Ishikawa (cell line): ENCODE results near the gene GBP5.

Experiments
- CEBPB ChIP-seq: IDR thresholded peaks from 2 replicates; pipeline ENCODE4 v1.6.1; 2012
- CREB1 ChIP-seq: IDR thresholded peaks from 2 replicates; pipeline ENCODE4 v1.6.1; 2012; ENCODE audit warnings: low read depth
- EGR1 ChIP-seq: IDR thresholded peaks from 2 replicates; pipeline ENCODE4 v1.6.1; 2012
- EP300 ChIP-seq: IDR thresholded peaks from 2 replicates; pipeline ENCODE4 v1.6.1; 2012; ENCODE audit warnings: borderline replicate concordance
- FOXM1 ChIP-seq: IDR thresholded peaks from 2 replicates; pipeline ENCODE4 v1.6.1; 2012; ENCODE audit warnings: low read depth, borderline replicate concordance
- NFIC ChIP-seq: IDR thresholded peaks from 2 replicates; pipeline ENCODE4 v1.6.1; 2012
- RAD21 ChIP-seq: IDR thresholded peaks from 2 replicates; pipeline ENCODE4 v1.6.1; 2012; ENCODE audit warnings: low read depth
- TAF1 ChIP-seq: IDR thresholded peaks from 2 replicates; pipeline ENCODE4 v1.6.1; 2012; ENCODE audit warnings: low read depth, mild to moderate bottlenecking
- TCF12 ChIP-seq: IDR thresholded peaks from 2 replicates; pipeline ENCODE4 v1.6.1; 2012; ENCODE audit warnings: low read depth
- TEAD4 ChIP-seq: IDR thresholded peaks from 2 replicates; pipeline ENCODE4 v1.6.1; 2012
- YY1 ChIP-seq: IDR thresholded peaks from 2 replicates; pipeline ENCODE4 v1.6.1; 2012; ENCODE audit warnings: low read depth
- ZBTB7A ChIP-seq: IDR thresholded peaks from 2 replicates; pipeline ENCODE4 v1.6.1; 2012; ENCODE audit warnings: low read depth
- TF ChIP-seq, protein P1 (sequence below): IDR thresholded peaks from 2 replicates; pipeline ENCODE4 v1.6.1; 2012
- TF ChIP-seq, protein P2 (sequence below): IDR thresholded peaks from 2 replicates; pipeline ENCODE4 v1.6.1; 2012; ENCODE audit warnings: low read depth, mild to moderate bottlenecking
- TF ChIP-seq, protein P3 (sequence below): IDR thresholded peaks from 2 replicates; pipeline ENCODE4 v1.6.1; 2012

GBP5 gene

DNA sequence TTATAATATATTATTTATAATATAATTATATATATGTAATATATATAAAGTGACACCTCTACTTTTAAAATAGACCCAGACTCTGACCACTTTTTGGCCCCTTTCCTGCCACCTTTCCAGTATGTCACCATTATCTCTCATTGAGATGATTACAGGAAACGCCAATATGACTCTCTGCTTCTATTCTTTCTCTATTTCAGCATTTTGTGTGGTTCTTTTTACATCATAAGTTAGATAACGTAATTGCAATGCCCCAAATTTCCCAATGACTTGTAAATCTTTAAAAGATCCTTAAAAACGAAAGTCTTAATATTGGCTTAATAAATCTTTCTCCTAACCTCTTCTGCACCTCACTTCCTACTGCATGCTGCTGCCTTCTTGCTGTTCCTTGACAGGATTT is 8.1 kb upstream of the GBP5 start:
- TF ChIP-seq YY1 (no peak), FOXM1 (no peak), ZBTB7A (no peak)

- TF ChIP-seq TEAD4, result no peak
- TF ChIP-seq TAF1, result no peak
- TF ChIP-seq CEBPB, result no peak
- TF ChIP-seq FOXM1, result no peak
- no peak for TF ChIP-seq RAD21
- no peak for TF ChIP-seq NFIC
- no peak for TF ChIP-seq EP300
- no peak for TF ChIP-seq EGR1
- TF ChIP-seq, protein P1, sequence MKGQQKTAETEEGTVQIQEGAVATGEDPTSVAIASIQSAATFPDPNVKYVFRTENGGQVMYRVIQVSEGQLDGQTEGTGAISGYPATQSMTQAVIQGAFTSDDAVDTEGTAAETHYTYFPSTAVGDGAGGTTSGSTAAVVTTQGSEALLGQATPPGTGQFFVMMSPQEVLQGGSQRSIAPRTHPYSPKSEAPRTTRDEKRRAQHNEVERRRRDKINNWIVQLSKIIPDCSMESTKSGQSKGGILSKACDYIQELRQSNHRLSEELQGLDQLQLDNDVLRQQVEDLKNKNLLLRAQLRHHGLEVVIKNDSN, result no peak
- TF ChIP-seq TCF12, result no peak
- TF ChIP-seq ZBTB7A, result no peak
- TF ChIP-seq CREB1, result no peak
Observed at GRCh38 chr1:89279011-89279466, 6.4 kb upstream of the GBP5 start.

DNA sequence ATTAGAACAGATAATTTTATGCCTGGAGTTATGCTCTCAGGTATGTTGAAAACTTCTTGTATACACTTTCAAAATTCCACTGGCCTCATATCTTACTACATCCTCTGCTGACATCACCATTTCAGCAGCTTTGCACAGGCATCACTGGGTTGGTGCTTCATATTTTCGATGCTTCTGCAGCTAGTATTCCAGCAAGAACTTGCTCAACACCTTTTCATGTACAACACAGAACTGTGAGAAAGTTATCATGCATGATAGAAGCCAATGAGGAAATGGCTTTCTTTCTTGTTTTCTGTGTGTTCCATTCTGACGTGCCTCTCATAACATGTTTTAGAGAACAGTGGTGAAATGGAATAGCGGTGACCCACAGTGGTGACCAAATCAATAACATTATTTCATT is 5.1 kb upstream of the GBP5 start:
- TF ChIP-seq, protein P2, sequence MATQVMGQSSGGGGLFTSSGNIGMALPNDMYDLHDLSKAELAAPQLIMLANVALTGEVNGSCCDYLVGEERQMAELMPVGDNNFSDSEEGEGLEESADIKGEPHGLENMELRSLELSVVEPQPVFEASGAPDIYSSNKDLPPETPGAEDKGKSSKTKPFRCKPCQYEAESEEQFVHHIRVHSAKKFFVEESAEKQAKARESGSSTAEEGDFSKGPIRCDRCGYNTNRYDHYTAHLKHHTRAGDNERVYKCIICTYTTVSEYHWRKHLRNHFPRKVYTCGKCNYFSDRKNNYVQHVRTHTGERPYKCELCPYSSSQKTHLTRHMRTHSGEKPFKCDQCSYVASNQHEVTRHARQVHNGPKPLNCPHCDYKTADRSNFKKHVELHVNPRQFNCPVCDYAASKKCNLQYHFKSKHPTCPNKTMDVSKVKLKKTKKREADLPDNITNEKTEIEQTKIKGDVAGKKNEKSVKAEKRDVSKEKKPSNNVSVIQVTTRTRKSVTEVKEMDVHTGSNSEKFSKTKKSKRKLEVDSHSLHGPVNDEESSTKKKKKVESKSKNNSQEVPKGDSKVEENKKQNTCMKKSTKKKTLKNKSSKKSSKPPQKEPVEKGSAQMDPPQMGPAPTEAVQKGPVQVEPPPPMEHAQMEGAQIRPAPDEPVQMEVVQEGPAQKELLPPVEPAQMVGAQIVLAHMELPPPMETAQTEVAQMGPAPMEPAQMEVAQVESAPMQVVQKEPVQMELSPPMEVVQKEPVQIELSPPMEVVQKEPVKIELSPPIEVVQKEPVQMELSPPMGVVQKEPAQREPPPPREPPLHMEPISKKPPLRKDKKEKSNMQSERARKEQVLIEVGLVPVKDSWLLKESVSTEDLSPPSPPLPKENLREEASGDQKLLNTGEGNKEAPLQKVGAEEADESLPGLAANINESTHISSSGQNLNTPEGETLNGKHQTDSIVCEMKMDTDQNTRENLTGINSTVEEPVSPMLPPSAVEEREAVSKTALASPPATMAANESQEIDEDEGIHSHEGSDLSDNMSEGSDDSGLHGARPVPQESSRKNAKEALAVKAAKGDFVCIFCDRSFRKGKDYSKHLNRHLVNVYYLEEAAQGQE, result no peak
- TF ChIP-seq CREB1, result no peak
- no peak for TF ChIP-seq EGR1
- TF ChIP-seq YY1, result no peak
- TF ChIP-seq, protein P1, result no peak
- no peak for TF ChIP-seq TEAD4

DNA sequence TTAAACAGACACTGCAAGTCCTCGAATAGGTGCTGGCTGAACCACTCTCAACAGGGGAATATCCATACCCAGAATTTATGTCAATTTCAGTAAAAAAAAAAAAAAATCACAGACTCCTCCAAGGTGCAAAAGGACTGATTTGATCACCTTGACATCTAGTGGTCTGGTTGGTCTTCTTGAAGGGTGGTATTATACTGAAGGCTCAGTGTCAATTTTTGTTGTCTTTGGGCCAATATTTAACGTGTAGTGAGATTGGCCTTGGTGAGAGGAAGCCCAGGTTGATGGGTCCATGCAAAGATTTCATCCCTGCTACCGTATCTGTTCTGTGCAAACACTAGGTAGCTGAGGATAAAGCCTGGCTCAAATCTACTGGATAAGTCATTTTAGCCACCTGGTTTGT is 4.0 kb upstream of the GBP5 start:
- TF ChIP-seq, protein P1, result no peak
- TF ChIP-seq CREB1, result no peak
- TF ChIP-seq YY1, result no peak
- no peak for TF ChIP-seq TEAD4
- TF ChIP-seq EP300, result no peak
- peak; percentile 18 for TF ChIP-seq RAD21

GRCh38 chr1:89274411-89274857 is 1.8 kb upstream of the GBP5 start:
- TF ChIP-seq TAF1, result no peak
- TF ChIP-seq RAD21, result peak; percentile 21; the same call in 1 of the 2 replicates
- TF ChIP-seq EGR1, result no peak
- TF ChIP-seq EP300, result peak; percentile 55; the same call in 1 of the 2 replicates
- TF ChIP-seq YY1, result 0 out of 2 replicates have a peak, but pooled peaks have one; percentile 29
- peak; percentile 66 for TF ChIP-seq TEAD4
- TF ChIP-seq NFIC, result peak; percentile 72
- peak; percentile 49 for TF ChIP-seq CEBPB
- TF ChIP-seq, protein P3, sequence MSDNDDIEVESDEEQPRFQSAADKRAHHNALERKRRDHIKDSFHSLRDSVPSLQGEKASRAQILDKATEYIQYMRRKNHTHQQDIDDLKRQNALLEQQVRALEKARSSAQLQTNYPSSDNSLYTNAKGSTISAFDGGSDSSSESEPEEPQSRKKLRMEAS, result 0 out of 2 replicates have a peak, but pooled peaks have one; percentile 16
- TF ChIP-seq CREB1, result no peak
- peak; percentile 49; the same call in 1 of the 2 replicates for TF ChIP-seq TCF12
- TF ChIP-seq, protein P1, result no peak
- peak; percentile 67; the same call in 1 of the 2 replicates for TF ChIP-seq FOXM1
- TF ChIP-seq, protein P2, result no peak
- no peak for TF ChIP-seq ZBTB7A

DNA sequence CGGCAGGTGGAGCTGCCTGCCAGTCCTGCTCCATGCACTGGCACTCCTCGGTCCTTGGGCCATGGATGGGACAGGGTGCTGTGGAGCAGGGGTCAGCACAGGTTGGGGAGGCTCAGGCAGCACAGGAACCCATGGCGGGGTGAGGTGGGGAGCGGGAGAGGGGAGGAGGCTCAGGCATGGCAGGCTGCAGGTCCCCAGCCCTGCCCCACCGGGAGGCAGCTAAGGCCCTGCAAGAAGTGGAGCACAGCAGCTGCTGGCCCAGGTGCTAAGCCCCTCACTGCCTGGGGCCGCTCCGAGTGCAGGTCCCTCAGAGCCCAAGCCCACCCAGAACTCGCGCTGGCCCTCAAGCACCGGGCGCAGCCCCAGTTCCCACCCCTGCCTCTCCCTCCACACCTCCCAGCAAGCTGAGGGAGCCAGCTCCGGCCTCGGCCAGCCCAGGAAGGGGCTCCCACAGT is 691 bp upstream of the GBP5 start:
- TF ChIP-seq NFIC (no peak), TEAD4 (no peak), TAF1 (no peak), CEBPB (no peak)
